ENCODE data around the gene GNAZ.
"Not testable (repeated sequence)": the region's sequence is repeated elsewhere in the genome, so short reads cannot be mapped to it uniquely, and the experiment has no call there.

The GNAZ gene

GRCh38 chr22:23044570-23044969, 25.7 kb upstream of the GNAZ start:
- DNase-seq (ENCODE audit: low spot score): no peak

DNA sequence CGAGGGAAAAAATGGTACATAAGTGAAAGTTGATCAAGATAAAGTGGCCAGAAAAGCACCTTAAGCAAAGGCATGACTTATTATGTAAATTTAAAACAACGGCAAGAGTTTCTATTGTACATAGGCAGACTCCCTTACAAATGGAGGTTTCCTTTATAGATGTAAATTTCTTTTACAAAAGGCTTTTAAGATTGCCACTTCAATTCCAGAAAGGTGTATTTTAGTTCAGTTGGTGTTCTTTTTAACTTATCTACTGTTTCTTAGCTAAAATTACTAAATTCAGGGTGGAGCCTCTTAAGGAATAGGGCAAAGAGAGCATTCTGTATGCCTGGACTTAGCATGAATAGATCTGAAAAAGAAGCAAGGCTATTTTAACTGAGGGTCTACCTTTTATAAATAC, 24.9 kb upstream of the GNAZ start:
- no peak for DNase-seq (ENCODE audit: low spot score)

GRCh38 chr22:23047265-23047664, 23.1 kb upstream of the GNAZ start:
- DNase-seq (ENCODE audit: low spot score): no peak

GRCh38 chr22:23047742-23048141, 22.6 kb upstream of the GNAZ start:
- no peak for DNase-seq (ENCODE audit: low spot score)

- not testable (repeated sequence) for DNase-seq (ENCODE audit: low spot score)
Measured at GRCh38 chr22:23050546-23050945, 19.8 kb upstream of the GNAZ start.

DNA sequence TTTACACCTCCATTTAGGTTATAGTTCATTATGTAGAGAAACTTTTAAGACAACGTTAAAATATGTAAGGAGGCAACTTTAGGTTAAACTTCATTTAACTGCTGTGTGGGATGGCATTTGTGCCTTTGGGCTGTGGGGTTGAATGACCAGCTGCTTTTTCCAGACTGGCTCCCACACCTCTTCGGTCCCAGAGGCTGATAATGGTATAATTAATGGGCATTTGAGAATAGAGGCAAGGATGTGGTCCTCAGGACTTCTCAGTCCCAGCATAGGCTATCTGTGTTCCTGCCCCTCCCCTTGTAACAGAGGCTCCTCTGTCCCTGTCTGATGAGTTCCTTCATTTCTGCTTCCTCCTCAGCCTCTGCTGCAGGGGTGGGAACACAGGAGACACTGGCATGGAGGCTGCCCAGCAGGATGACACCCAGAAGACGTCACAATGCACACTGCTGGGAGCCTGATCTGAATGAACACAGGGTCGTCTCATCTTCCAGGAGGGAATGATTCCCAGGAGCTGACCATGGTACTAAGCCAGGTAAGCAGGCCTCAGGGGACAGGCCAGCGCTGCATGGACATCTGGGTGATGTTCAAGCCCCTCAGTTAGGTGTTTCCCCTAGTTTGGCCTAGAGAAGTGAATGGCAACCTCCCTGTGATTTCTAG, 17.1 kb upstream of the GNAZ start:
- DNase-seq (ENCODE audit: low spot score): no peak

- no peak for DNase-seq (ENCODE audit: low spot score)
Measured at GRCh38 chr22:23053912-23054530, 16.3 kb upstream of the GNAZ start.

- no peak for DNase-seq (ENCODE audit: low spot score)
Measured at GRCh38 chr22:23054531-23055257, 15.6 kb upstream of the GNAZ start.

- DNase-seq (ENCODE audit: low spot score): no peak
Measured at GRCh38 chr22:23055449-23056179, 14.7 kb upstream of the GNAZ start.

DNA sequence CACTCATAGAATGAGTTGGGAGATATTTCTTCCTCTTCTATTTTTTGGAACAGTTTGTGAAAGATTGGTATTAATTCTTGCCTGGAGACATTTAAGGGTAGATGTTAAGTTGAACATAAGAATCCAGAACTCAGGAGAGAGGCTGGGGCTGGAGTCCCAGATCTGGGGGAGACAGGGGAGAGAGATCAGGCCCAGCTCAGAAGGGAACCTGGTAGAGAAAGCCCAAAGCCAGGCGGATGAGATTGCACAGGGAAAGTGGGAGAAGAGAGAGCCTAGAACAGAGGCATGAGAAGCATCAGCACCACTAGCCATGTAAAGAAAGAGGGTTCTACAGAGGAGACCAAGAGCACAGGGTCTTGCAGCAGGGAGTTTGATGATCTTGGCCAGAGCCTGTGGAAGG, 13.0 kb upstream of the GNAZ start:
- DNase-seq (ENCODE audit: low spot score): no peak

- DNase-seq (ENCODE audit: low spot score): no peak
Measured at GRCh38 chr22:23058063-23058462, 12.3 kb upstream of the GNAZ start.

DNA sequence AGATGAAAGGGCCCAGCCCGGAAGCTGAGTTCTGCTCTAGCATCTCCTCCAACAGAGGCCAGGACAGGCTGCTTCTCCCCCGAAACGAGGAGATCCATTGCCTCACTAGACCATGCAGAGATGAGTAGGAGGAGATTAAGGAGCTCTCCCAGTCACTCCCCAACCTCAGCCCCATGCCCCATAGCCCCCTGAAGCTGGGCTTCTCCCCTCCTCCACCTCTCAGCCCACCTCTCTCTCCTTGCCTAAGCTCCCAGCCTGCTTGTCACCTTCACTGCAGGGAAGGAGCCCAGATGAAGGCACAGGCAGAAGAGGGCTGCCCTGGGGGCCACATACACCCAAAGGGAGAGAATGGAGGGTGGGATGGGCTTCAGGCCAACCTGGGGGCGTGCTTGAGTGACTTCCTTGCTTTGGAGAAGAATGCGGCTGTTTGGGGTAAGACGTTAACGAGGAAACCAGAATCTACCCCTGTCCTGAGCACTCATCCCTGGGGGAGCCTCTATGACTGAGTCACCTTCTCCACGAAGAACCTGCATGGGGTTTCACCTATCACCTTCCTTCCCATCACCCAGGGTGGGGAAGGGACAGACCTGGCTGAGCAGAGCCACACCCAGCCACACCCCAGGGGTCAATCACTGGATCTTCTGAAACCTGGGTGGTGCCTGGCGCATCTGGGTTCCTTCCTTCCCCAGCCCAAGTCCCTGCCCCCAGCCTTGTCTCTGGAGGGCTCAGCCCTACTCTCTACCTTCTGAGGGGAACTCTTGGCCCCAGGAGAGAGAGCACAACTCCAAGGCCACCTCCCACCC, 11.6 kb upstream of the GNAZ start:
- DNase-seq (ENCODE audit: low spot score): no peak

DNA sequence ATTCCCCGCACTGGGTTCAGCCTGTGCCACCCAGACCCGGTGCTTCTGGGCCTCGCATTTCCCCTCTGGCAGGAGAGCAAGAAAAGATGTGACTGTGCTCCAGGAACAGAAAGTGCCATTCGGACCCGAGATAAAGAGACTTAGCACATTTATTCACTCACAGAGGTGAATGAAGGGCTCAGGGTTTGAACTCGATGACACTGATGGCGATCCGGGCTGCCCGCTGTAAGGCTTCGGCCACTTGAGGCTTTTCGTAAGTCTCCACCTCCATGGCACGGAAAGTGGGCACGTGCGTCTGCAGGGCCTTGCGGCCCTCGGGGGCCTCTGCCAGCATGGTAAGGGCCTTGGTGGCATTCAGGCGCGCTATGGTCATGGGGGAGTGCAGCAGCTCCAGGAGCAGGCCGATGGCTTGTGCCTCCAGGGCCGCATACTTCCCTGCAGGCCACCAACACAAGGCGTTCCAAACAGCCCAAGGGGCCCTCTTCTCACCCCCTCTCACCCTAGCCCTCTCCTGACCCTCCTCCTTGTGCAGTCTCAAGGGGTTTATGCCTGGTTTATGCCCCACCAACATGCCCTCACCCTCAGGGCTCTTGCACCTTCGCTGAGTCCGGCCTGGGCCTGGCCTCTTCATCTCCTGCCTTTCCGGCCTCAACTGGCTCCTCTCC, 10.9 kb upstream of the GNAZ start:
- no peak for DNase-seq (ENCODE audit: low spot score)

- DNase-seq (ENCODE audit: low spot score): no peak
Measured at GRCh38 chr22:23060612-23061400, 9.5 kb upstream of the GNAZ start.

DNA sequence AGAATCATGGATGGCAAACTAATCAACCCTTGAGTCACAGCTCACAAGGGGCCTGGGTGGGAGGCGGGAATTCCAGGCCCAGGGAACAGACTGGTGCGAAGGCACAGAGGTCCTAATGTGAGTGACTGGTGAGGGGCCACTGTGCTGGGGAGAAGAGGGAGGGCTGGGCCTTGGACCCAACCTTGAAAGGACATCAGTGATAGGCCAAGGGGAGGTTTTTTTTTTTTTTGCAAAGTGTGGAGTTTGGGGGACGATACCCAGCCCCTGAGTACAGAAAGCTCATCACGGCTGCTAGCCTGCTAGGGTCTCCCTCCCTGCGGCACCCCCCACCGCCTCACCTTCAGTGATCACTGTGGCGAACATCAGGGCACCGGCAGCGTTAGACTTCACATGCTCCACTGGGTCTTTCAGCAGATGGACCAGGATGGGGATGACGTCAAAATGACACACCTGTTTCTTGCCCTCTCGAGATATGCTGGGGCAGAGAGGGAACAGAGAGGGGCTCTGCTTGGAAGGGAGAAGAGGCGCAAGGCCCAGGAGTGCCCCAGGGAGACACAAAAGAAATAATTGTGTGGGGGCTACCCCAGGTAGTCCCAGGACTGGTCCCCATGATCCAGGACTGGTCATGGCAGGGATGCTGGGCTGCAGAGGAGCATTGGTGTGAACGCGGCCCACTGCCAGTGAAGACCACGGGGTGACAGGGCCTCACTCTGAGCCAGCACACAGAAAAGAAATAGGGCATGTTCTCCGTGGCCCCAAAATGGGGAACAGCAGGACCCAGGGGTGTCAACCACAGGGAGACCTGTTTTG, 8.6 kb upstream of the GNAZ start:
- no peak for DNase-seq (ENCODE audit: low spot score)

- no peak for DNase-seq (ENCODE audit: low spot score)
Measured at GRCh38 chr22:23062616-23063538, 7.4 kb upstream of the GNAZ start.

DNA sequence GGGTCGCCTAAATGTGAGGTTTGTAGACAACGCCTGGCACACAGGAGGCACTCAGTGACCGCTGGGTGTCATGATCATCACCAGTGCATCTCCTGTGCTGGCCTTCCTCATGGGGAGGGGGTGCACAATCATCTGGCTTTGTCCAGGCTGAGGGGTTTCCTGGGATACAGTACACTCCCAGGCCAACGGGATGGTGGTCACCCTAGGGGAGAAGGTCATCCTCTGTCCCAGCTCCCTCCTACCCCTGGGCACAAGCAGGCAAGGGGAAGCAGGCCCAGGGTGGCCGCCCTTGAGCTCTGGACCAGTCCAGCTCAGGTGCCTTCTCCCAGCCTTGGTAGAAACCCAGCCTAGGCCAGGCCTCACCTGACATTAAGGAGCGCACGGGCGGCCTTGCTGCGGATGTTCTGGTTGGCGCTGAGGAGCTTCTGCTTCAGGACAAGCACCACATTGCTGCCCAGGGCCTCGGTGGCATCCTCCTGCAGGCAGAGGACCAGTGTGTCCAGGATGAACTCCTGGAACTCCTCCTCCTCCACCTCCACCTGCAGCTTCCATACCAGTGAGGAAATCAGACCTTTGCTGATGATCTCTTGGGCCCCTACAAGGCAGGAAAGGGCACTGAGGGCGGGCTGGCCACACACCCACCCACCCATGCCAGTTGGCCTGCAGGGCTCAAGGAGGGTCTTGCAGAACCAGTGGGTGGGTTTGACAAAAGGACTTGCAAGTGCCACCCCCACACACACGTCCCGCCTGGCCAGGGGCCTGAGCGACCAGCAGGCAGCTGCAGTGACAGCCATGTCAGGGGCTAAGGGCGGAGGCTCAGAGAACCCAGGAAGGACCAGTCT, 6.6 kb upstream of the GNAZ start:
- no peak for DNase-seq (ENCODE audit: low spot score)
